SK-N-SH (cell line): ENCODE data around the gene ABCG5. TPM values are rescaled to one million over a fixed set of nuclear protein-coding genes. Genes with fewer than 3 reads are reported as not detected.

Experiments
- CTCF ChIA-PET: fragments of 300-600, 350-600 bp; formaldehyde crosslinking; extraction: SDS; loops from one replicate; lab custom pipeline; 2021; lab: Yijun Ruan, JAX
- POLR2A ChIA-PET: fragments of 350-600 bp; sonication (Branson Sonifier 250); formaldehyde crosslinking; extraction: SDS; loops from one replicate; lab custom pipeline; 2020; ENCODE audit warnings: antibody characterized with exemption, inconsistent platforms; lab: Yijun Ruan, JAX
- DNase-seq: peaks from one replicate; pipeline ENCODE4 v3.0.0; 2012
- H2AFZ ChIP-seq: fragments of 200-600 bp; sonication (generic); 2 replicates; pipeline ENCODE4 v1.8.1; 2016; ENCODE audit warnings: antibody characterized with exemption, mild to moderate bottlenecking, low read depth
- H3F3A ChIP-seq: fragments of 200-600 bp; sonication (generic); replicated peaks from 2 replicates; pipeline ENCODE3; 2016; ENCODE audit warnings: antibody characterized with exemption, mild to moderate bottlenecking; ENCODE audit not compliant: insufficient read depth
- H3K27ac ChIP-seq, 2 experiments: fragments of 200-500 bp in 1 of 2; fragments of 200-600 bp in 1 of 2; sonication (Bioruptor generic) in 1 of 2; sonication (generic), shearing (Covaris generic) in 1 of 2; 2 replicates each; pipeline versions ENCODE4 v1.5.1 to v1.6.1; 2014 to 2016; ENCODE audit warnings: low read depth in 2 of 2, inconsistent platforms in 1 of 2, low read length in 1 of 2, mild to moderate bottlenecking in 1 of 2, mixed read lengths in 1 of 2
- H3K27me3 ChIP-seq: fragments of 200-600 bp; sonication (generic), shearing (Covaris generic); 2 replicates; pipeline ENCODE4 v1.6.1; 2016; ENCODE audit warnings: mixed run types; ENCODE audit not compliant: insufficient read depth
- H3K36me3 ChIP-seq, 2 experiments: fragments of 200-500 bp in 1 of 2; fragments of 200-600 bp in 1 of 2; sonication (Bioruptor generic) in 1 of 2; sonication (generic) in 1 of 2; replicated peaks in 1 of 2; 2 replicates each; pipeline versions ENCODE3 to v1.5.1; 2014 to 2016; ENCODE audit warnings: low read length in 1 of 2, mild to moderate bottlenecking in 1 of 2; ENCODE audit not compliant: insufficient read depth in 2 of 2, control insufficient read depth in 1 of 2
- H3K4me1 ChIP-seq, 2 experiments: fragments of 200-500 bp in 1 of 2; fragments of 200-600 bp in 1 of 2; sonication (Bioruptor generic) in 1 of 2; sonication (generic), shearing (Covaris generic) in 1 of 2; 2 replicates each; pipeline versions ENCODE4 v1.5.1 to v1.6.1; 2014 to 2016; ENCODE audit warnings: low read depth in 1 of 2, low read length in 1 of 2, mixed run types in 1 of 2; ENCODE audit not compliant: insufficient read depth in 2 of 2, control insufficient read depth in 1 of 2
- H3K4me2 ChIP-seq: fragments of 200-600 bp; sonication (generic), shearing (Covaris generic); 2 replicates; pipeline ENCODE4 v1.6.1; 2017; ENCODE audit warnings: mixed run types
- H3K4me3 ChIP-seq, 2 experiments: fragments of 200-500 bp in 1 of 2; fragments of 200-600 bp in 1 of 2; sonication (Bioruptor generic) in 1 of 2; sonication (generic), shearing (Covaris generic) in 1 of 2; 2 replicates each; pipeline versions ENCODE4 v1.5.1 to v1.8.1; 2014 to 2016; ENCODE audit warnings: low read depth in 2 of 2, inconsistent platforms in 1 of 2, low read length in 1 of 2, mild to moderate bottlenecking in 1 of 2, mixed read lengths in 1 of 2, moderate library complexity in 1 of 2
- H3K79me2 ChIP-seq: fragments of 200-600 bp; sonication (generic); 2 replicates; pipeline ENCODE4 v1.8.1; 2017; ENCODE audit warnings: mild to moderate bottlenecking; ENCODE audit not compliant: insufficient read depth
- H3K9ac ChIP-seq: fragments of 200-600 bp; sonication (generic); 2 replicates; pipeline ENCODE4 v1.6.1; 2017; ENCODE audit warnings: mixed run types
- H3K9me2 ChIP-seq: fragments of 200-600 bp; sonication (generic); 2 replicates; pipeline ENCODE4 v1.6.1; 2017; ENCODE audit warnings: mixed run types
- H3K9me3 ChIP-seq: fragments of 200-600 bp; sonication (generic); 2 replicates; pipeline ENCODE4 v1.6.1; 2017; ENCODE audit warnings: mixed run types, mild to moderate bottlenecking, moderate library complexity
- H4K20me1 ChIP-seq: fragments of 200-600 bp; sonication (generic); 2 replicates; pipeline ENCODE4 v1.6.1; 2017; ENCODE audit warnings: mild to moderate bottlenecking, mixed run types; ENCODE audit not compliant: insufficient read depth
- CHD2 ChIP-seq: fragments of 150-350 bp; IDR thresholded peaks from 2 replicates; pipeline ENCODE4 v1.6.1; 2018; ENCODE audit warnings: low read length; ENCODE audit not compliant: partially characterized antibody
- ELF1 ChIP-seq: IDR thresholded peaks from 2 replicates; pipeline ENCODE4 v1.4.0; 2012
- EZH2phosphoT487 ChIP-seq: fragments of 200-600 bp; sonication (generic); IDR thresholded peaks from 2 replicates; pipeline ENCODE4 v1.6.1; 2017; ENCODE audit warnings: low read depth, mixed run types, mild to moderate bottlenecking, antibody characterized with exemption, moderate library complexity, borderline replicate concordance
- FOXJ3 ChIP-seq: sonication (generic); formaldehyde crosslinking; IDR thresholded peaks from 2 replicates; pipeline ENCODE4 v1.5.1; 2020; ENCODE audit warnings: mild to moderate bottlenecking, missing genetic modification reagents
- GABPA ChIP-seq: IDR thresholded peaks from 2 replicates; pipeline ENCODE4 v1.4.0; 2012; ENCODE audit warnings: low read depth, mild to moderate bottlenecking
- IRF3 ChIP-seq: fragments of 150-350 bp; IDR thresholded peaks from 2 replicates; pipeline ENCODE4 v1.6.1; 2016; ENCODE audit warnings: mild to moderate bottlenecking, low read depth, low read length
- MAX ChIP-seq: IDR thresholded peaks from 2 replicates; pipeline ENCODE4 v1.4.0; 2012; ENCODE audit warnings: low read depth
- MEF2A ChIP-seq: IDR thresholded peaks from 2 replicates; pipeline ENCODE4 v1.4.0; 2012; ENCODE audit warnings: low read depth, borderline replicate concordance
- NRF1 ChIP-seq: IDR thresholded peaks from 2 replicates; pipeline ENCODE4 v1.6.1; 2012; ENCODE audit warnings: low read depth, mild to moderate bottlenecking, low read length
- POLR2AphosphoS5 ChIP-seq: IDR thresholded peaks from 2 replicates; pipeline ENCODE4 v1.6.1; 2012; ENCODE audit warnings: low read depth, low read length
- RAD21 ChIP-seq: IDR thresholded peaks from 2 replicates; pipeline ENCODE4 v1.6.1; 2012; ENCODE audit warnings: mild to moderate bottlenecking, low read length
- SIN3A ChIP-seq: IDR thresholded peaks from 2 replicates; pipeline ENCODE4 v1.6.1; 2012; ENCODE audit warnings: low read depth, mild to moderate bottlenecking, low read length, moderate library complexity, borderline replicate concordance
- TEAD4 ChIP-seq: IDR thresholded peaks from 2 replicates; pipeline ENCODE4 v1.4.0; 2012; ENCODE audit warnings: mild to moderate bottlenecking, borderline replicate concordance; ENCODE audit not compliant: insufficient read depth
- USF2 ChIP-seq: fragments of 150-350 bp; IDR thresholded peaks from 2 replicates; pipeline ENCODE4 v1.6.1; 2017; ENCODE audit warnings: antibody characterized with exemption, low read length, low read depth, borderline replicate concordance
- WGBS: methylation state at CpG from one replicate; pipeline ENCODE4 v1.1.6; 2017; ENCODE audit warnings: low lambda C conversion rate; 5-methylcytosine and 5-hydroxymethylcytosine counted together
- polyA plus RNA-seq, 3 experiments: library from polyadenylated mRNA; depleted of rRNA; stranded (reverse); fragments of >200 nt; gene quantifications; 2 replicates each; pipeline ENCODE4 v1.2.3, GENCODE V29; 2012

ABCG5 gene
- polyA plus RNA-seq, 1 of the 3 experiments (the other 2 are of a cell fraction): not detected

GRCh38 chr2:43851011-43851980 is 12.7 kb upstream of the ABCG5 start:
- Histone ChIP-seq H3K36me3 (no peaks in the 10 kb centered on the region), H3K4me3 (no peak overlapping the region), H3F3A (no peaks in the 10 kb centered on the region), H3K4me2 (no peak overlapping the region), H3K4me1 (no peaks in the 10 kb centered on the region), H3K9ac (no peak overlapping the region), H3K9me3 (no peaks in the 10 kb centered on the region), H3K9me2 (no peaks in the 10 kb centered on the region), H2AFZ (no peak overlapping the region), H4K20me1 (no peaks in the 10 kb centered on the region), H3K27me3 (peaks cover 19% of the 10 kb centered on the region; the same call in 1 of the 2 replicates), H3K27ac (no peak overlapping the region), H3K79me2 (no peaks in the 10 kb centered on the region)
- POLR2A ChIA-PET: no interaction called here
- 66% methylated on average over 15 of the region's 20 CpGs for WGBS
- CTCF ChIA-PET: interaction anchor here (1.5 to 1.7 kb wide), 2 partner anchors 27 to 59 kb away, joined by 3 to 7 read pairs; no protein-coding TSS in a partner anchor
- DNase-seq: peak; percentile 12
- no peak for TF ChIP-seq EZH2phosphoT487
- TF ChIP-seq MAX: no peak
- TF ChIP-seq ELF1: no peak

GRCh38 chr2:43848214-43848613 is 9.6 kb upstream of the ABCG5 start:
- Histone ChIP-seq H3K27ac (no peak overlapping the region), H3F3A (no peaks in the 10 kb centered on the region), H3K4me2 (no peak overlapping the region), H2AFZ (no peak overlapping the region), H3K4me3 (no peak overlapping the region), H3K4me1 (no peaks in the 10 kb centered on the region), H3K9me2 (no peaks in the 10 kb centered on the region), H3K9ac (no peak overlapping the region), H3K79me2 (no peaks in the 10 kb centered on the region), H3K9me3 (no peaks in the 10 kb centered on the region), H4K20me1 (no peaks in the 10 kb centered on the region), H3K36me3 (no peaks in the 10 kb centered on the region), H3K27me3 (peaks cover 11% of the 10 kb centered on the region; the same call in 1 of the 2 replicates)
- POLR2A ChIA-PET: no interaction called here
- WGBS: 43% methylated on average over 1 of the region's 1 CpG
- CTCF ChIA-PET: no interaction called here
- no peak for TF ChIP-seq FOXJ3 (CRISPR knock-in tag)
- TF ChIP-seq MEF2A: no peak
- TF ChIP-seq POLR2AphosphoS5: no peak
- no peak for TF ChIP-seq RAD21
- TF ChIP-seq SIN3A: no peak
- TF ChIP-seq CHD2: no peak
- TF ChIP-seq TEAD4: no peak
- TF ChIP-seq NRF1: no peak
- TF ChIP-seq IRF3: no peak
- TF ChIP-seq GABPA: no peak
- no peak for TF ChIP-seq USF2
- DNase-seq: peak; percentile 4
